Liver (tissue), 9 donors: ENCODE measurements around the gene TMEM101. TPM values are rescaled to one million over a fixed set of nuclear protein-coding genes. Genes with fewer than 3 reads are reported as not detected.

Experiments used
- DNase-seq: peaks from one replicate; pipeline ENCODE4 v3.0.0-alpha.2; 2017; ENCODE audit warnings: low spot score
- H3K27ac ChIP-seq, 2 donors: one replicate each; pipeline ENCODE4 v1.7.0; 2013; ENCODE audit warnings: inconsistent platforms in 2 of 2, low read length in 2 of 2, control low read depth in 1 of 2, low read depth in 1 of 2, mild to moderate bottlenecking in 1 of 2
- H3K27me3 ChIP-seq, 4 donors: one replicate each; pipeline versions ENCODE4 v1.6.1 to v1.7.0; 2013; ENCODE audit warnings: low read length in 3 of 4, inconsistent platforms in 1 of 4, mild to moderate bottlenecking in 1 of 4, moderate library complexity in 1 of 4; ENCODE audit not compliant: control insufficient read depth in 4 of 4, insufficient read depth in 4 of 4
- H3K36me3 ChIP-seq, 4 donors: one replicate each; pipeline versions ENCODE4 v1.6.1 to v1.7.0; 2013; ENCODE audit warnings: low read length in 3 of 4, mild to moderate bottlenecking in 3 of 4, low read depth in 1 of 4, moderate library complexity in 1 of 4; ENCODE audit not compliant: control insufficient read depth in 4 of 4, insufficient read depth in 3 of 4
- H3K4me1 ChIP-seq, 4 donors: one replicate each; pipeline versions ENCODE4 v1.6.1 to v1.7.0; 2013; ENCODE audit warnings: low read length in 3 of 4, mild to moderate bottlenecking in 3 of 4, moderate library complexity in 1 of 4; ENCODE audit not compliant: control insufficient read depth in 4 of 4, insufficient read depth in 4 of 4
- H3K4me3 ChIP-seq, 3 donors: one replicate each; pipeline versions ENCODE4 v1.6.1 to v1.7.0; 2013; ENCODE audit warnings: low read length in 3 of 3, control low read depth in 1 of 3, low read depth in 1 of 3, mild to moderate bottlenecking in 1 of 3
- H3K9ac ChIP-seq, 2 donors: one replicate each; pipeline ENCODE4 v1.7.0; 2013; ENCODE audit warnings: low read length in 2 of 2, mild to moderate bottlenecking in 2 of 2, moderate library complexity in 2 of 2, control low read depth in 1 of 2, low read depth in 1 of 2
- H3K9me3 ChIP-seq, 4 donors: one replicate each; pipeline versions ENCODE4 v1.6.1 to v1.7.0; 2013; ENCODE audit warnings: low read length in 3 of 4; ENCODE audit not compliant: control insufficient read depth in 4 of 4
- FOXA1 ChIP-seq: IDR thresholded peaks from 2 replicates; pipeline ENCODE4 v1.6.1; 2016; ENCODE audit warnings: antibody characterized with exemption
- HNF4A ChIP-seq, 2 donors: conservative IDR thresholded peaks; 2 replicates each; pipeline ENCODE4 v1.6.1; 2016; ENCODE audit warnings: antibody characterized with exemption in 2 of 2, mild to moderate bottlenecking in 2 of 2
- HNF4G ChIP-seq: IDR thresholded peaks from 2 replicates; pipeline ENCODE4 v1.6.1; 2016; ENCODE audit warnings: antibody characterized with exemption
- JUND ChIP-seq, 2 donors: IDR thresholded peaks; 2 replicates each; pipeline ENCODE4 v1.6.1; 2016; ENCODE audit warnings: antibody characterized with exemption in 2 of 2
- NR2F2 ChIP-seq: IDR thresholded peaks from 2 replicates; pipeline ENCODE4 v1.6.1; 2016; ENCODE audit warnings: antibody characterized with exemption
- RAD21 ChIP-seq, 2 donors: IDR thresholded peaks; 2 replicates each; pipeline ENCODE4 v1.6.1; 2016; ENCODE audit warnings: antibody characterized with exemption in 2 of 2, mild to moderate bottlenecking in 2 of 2
- RXRA ChIP-seq, 2 donors: IDR thresholded peaks; 2 replicates each; pipeline ENCODE4 v1.6.1; 2017 to 2018; ENCODE audit warnings: antibody characterized with exemption in 2 of 2, mild to moderate bottlenecking in 1 of 2
- SP1 ChIP-seq: IDR thresholded peaks from 2 replicates; pipeline ENCODE4 v1.6.1; 2018; ENCODE audit warnings: antibody characterized with exemption, mild to moderate bottlenecking
- YY1 ChIP-seq: IDR thresholded peaks from 2 replicates; pipeline ENCODE4 v1.6.1; 2016; ENCODE audit warnings: antibody characterized with exemption, mild to moderate bottlenecking
- WGBS: extraction: QIAGEN DNeasy Blood & Tissue Kit; methylation state at CpG from one replicate; pipeline ENCODE4 v1.1.7; 2013; 5-methylcytosine and 5-hydroxymethylcytosine counted together
- polyA plus RNA-seq, 2 donors: library from polyadenylated mRNA; stranded (reverse) in 1 of 2; unstranded in 1 of 2; fragments of 200-250 nt in 1 of 2; fragments of >200 nt in 1 of 2; fragmentation: Nextera tagmentation in 1 of 2; extraction: Ambion mirVana in 1 of 2; gene quantifications; one replicate each; pipeline versions ENCODE4 v1.2.1 to v1.2.3, GENCODE V29; 2013 to 2015
- total RNA-seq, 2 donors: library from RNA; depleted of rRNA; stranded (reverse); fragments of >200 nt; gene quantifications; one replicate each; pipeline ENCODE4 v1.2.3, GENCODE V29; 2014
- TF ChIP-seq, protein P1 (sequence below): IDR thresholded peaks from 2 replicates; pipeline ENCODE4 v1.6.1; 2016; ENCODE audit warnings: antibody characterized with exemption
- TF ChIP-seq, protein P2 (sequence below): IDR thresholded peaks from 2 replicates; pipeline ENCODE4 v1.6.1; 2016; ENCODE audit warnings: antibody characterized with exemption, mild to moderate bottlenecking
- TF ChIP-seq, protein P3 (sequence below): fragments of 150-350 bp; IDR thresholded peaks from 2 replicates; pipeline ENCODE4 v1.5.1; 2017; ENCODE audit warnings: improper control_type of control experiment, low read depth, low read length; ENCODE audit not compliant: missing input control
- TF ChIP-seq, protein P4 (sequence below): IDR thresholded peaks from 2 replicates; pipeline ENCODE4 v1.6.1; 2016; ENCODE audit warnings: antibody characterized with exemption
- donor health status: healthy.
- donor health status: healthy.
- donor health status: healthy.
- donor health status: healthy.
- donor health status: healthy.

Gene TMEM101
- total and polyA plus RNA-seq, 4 donors = 12.0 to 25.7 (median 21.4) TPM

DNA sequence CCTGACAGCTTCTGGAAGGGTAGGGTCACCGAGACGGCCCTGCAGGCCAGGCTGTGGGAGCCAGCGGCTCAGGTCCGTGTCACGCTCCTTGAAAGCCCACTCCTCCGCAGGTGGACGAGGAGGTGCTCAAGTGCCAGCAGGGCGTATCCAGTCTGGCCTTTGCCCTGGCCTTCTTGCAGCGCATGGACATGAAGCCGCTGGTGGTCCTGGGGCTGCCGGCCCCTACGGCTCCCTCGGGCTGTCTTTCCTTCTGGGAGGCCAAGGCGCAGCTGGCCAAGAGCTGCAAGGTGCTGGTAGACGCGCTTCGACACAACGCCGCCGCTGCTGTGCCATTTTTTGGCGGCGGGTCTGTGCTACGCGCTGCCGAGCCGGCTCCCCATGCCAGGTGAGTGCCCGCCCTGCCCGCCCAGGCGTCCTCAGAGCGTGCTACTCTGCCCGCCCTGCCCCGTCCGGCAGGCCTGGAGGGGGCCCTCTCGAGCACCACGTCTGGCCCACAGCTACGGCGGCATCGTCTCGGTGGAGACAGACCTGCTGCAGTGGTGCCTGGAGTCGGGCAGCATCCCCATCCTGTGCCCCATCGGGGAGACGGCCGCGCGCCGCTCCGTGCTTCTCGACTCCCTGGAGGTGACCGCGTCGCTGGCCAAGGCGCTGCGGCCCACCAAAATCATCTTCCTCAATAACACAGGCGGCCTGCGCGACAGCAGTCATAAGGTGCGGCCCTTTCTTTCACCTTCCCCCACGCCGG lies 9.1 kb downstream of the TMEM101 start:
- peak overlapping the region; percentile 94 to 98 for H3K27ac ChIP-seq
- H3K36me3 ChIP-seq = peaks cover 4 to 17% (median 13%) of the 10 kb centered on the region in 4 donors
- H3K27me3 ChIP-seq = no peaks in the 10 kb centered on the region
- H3K9me3 ChIP-seq = no peaks in the 10 kb centered on the region
- DNase-seq = no peak
- H3K9ac ChIP-seq = peak overlapping the region in 1 of 2 donors; percentile 68
- H3K4me1 ChIP-seq = peaks cover 21 to 79% (median 58%) of the 10 kb centered on the region in 4 donors
- H3K4me3 ChIP-seq = peak overlapping the region; percentile 78 to 90 (median 81)
- 1% methylated on average over 59 of the region's 59 CpGs for WGBS
- TF ChIP-seq HNF4A (conservative IDR thresholded peaks at IDR 0.05) (peak in 1 of 2 donors; percentile 2), SP1 (no peak)

DNA sequence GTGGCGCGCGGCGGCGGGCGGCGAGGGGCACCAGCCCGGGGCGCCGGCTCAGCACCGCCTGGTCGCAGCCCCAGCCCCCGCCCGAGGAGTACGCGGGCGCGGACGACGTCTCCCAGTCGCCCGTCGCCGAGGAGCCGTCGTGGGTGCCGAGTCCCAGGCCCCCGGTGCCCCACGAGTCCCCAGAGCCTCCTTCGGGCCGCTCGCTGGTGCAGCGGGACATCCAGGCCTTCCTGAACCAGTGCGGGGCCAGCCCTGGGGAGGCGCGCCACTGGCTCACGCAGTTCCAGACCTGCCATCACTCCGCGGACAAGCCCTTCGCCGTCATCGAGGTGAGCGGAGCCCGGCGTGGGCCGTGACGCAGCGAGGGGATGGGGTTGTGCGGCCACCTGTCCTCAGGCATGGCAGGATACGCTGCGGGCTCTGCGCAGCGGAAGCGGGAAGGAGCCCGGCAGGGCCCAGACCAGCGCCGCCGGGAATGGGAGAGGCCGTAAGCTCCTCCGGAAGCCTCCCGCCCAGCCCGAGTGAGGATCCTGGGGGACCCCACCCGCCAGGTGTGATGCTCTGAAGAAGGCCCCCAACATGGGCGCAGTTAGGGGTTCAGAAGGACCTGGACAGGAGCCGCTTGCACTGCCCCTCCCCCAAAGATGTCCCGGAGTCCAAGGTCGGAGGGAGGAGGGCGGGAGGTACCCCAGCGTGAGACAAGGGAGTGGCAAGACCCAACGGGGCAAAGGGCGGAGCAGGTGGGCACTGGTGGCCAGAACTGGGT lies 9.8 kb downstream of the TMEM101 start:
- Histone ChIP-seq H3K9ac (peak overlapping the region in 1 of 2 donors; percentile 68), H3K4me1 (peaks cover 22 to 86% (median 58%) of the 10 kb centered on the region in 4 donors), H3K27ac (peak overlapping the region; percentile 94 to 98), H3K4me3 (peak overlapping the region; percentile 78 to 90 (median 81)), H3K9me3 (no peaks in the 10 kb centered on the region), H3K36me3 (peaks cover 4 to 17% (median 13%) of the 10 kb centered on the region in 4 donors), H3K27me3 (no peaks in the 10 kb centered on the region)
- peak; percentile 10 for TF ChIP-seq YY1
- TF ChIP-seq, protein P1, sequence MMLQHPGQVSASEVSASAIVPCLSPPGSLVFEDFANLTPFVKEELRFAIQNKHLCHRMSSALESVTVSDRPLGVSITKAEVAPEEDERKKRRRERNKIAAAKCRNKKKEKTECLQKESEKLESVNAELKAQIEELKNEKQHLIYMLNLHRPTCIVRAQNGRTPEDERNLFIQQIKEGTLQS = no peak
- TF ChIP-seq NR2F2 = no peak
- TF ChIP-seq HNF4A (conservative IDR thresholded peaks at IDR 0.05) = peak; percentile 87 to 92
- TF ChIP-seq HNF4G = peak; percentile 57
- peak; percentile 63 for TF ChIP-seq SP1
- peak; percentile 51 to 63 for TF ChIP-seq RXRA (IDR thresholded peaks at IDR 0.05)
- TF ChIP-seq, protein P2, sequence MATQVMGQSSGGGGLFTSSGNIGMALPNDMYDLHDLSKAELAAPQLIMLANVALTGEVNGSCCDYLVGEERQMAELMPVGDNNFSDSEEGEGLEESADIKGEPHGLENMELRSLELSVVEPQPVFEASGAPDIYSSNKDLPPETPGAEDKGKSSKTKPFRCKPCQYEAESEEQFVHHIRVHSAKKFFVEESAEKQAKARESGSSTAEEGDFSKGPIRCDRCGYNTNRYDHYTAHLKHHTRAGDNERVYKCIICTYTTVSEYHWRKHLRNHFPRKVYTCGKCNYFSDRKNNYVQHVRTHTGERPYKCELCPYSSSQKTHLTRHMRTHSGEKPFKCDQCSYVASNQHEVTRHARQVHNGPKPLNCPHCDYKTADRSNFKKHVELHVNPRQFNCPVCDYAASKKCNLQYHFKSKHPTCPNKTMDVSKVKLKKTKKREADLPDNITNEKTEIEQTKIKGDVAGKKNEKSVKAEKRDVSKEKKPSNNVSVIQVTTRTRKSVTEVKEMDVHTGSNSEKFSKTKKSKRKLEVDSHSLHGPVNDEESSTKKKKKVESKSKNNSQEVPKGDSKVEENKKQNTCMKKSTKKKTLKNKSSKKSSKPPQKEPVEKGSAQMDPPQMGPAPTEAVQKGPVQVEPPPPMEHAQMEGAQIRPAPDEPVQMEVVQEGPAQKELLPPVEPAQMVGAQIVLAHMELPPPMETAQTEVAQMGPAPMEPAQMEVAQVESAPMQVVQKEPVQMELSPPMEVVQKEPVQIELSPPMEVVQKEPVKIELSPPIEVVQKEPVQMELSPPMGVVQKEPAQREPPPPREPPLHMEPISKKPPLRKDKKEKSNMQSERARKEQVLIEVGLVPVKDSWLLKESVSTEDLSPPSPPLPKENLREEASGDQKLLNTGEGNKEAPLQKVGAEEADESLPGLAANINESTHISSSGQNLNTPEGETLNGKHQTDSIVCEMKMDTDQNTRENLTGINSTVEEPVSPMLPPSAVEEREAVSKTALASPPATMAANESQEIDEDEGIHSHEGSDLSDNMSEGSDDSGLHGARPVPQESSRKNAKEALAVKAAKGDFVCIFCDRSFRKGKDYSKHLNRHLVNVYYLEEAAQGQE = no peak
- 2% methylated on average over 71 of the region's 71 CpGs for WGBS
- DNase-seq = no peak

DNA sequence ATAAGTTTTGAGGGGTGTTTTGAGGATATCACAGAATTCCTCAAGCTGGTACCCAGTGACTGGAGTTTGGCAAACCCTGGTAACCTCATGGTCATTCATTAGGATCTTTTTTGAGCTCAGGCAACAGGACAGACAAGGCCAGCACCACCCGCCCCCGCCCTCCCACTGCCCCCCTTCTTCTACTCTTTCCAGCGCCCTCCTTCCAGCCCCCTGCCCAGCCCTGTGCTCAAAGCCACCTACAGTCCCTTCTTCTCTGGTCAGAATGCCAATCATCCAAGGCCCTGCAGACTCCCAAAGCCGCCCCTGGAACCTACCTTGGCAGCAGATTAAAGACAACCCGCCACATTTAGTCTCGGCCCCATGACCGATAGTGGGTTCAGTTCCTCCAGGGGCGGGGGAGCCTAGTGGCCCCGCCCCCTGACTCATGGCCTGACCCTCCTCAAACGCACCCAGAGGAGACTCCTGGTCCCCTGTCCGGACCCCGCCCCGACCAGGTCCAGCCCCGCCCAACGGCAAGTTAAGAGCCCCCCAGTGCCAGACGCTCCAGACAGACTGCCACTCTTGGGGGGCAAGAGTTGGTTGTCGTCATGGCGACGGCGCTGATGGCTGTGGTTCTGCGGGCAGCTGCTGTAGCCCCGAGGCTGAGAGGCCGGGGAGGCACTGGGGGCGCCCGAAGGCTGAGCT lies 10.5 kb downstream of the TMEM101 start, which contains the start of gene NAGS:
TSS of gene NAGS (plus strand) at position 546 of the 684 bp plus-strand sequence. CDS start at position 588, 42 bp downstream.
- H3K27ac ChIP-seq = peak within 1 kb of the TSS; percentile 94 to 98
- 4% methylated on average over 25 of the region's 25 CpGs for WGBS
- H3K27me3 ChIP-seq = no peaks in the 10 kb centered on the region
- H3K4me3 ChIP-seq = peak within 1 kb of the TSS; percentile 78 to 90 (median 81)
- no peaks in the 10 kb centered on the region for H3K9me3 ChIP-seq
- peaks cover 4 to 14% (median 12%) of the 10 kb centered on the region in 4 donors for H3K36me3 ChIP-seq
- peaks cover 23 to 86% (median 56%) of the 10 kb centered on the region in 4 donors for H3K4me1 ChIP-seq
- peak within 1 kb of the TSS in 1 of 2 donors; percentile 68 for H3K9ac ChIP-seq
- peak; percentile 65 for DNase-seq
- TF ChIP-seq RAD21 (IDR thresholded peaks at IDR 0.05) (no peak), JUND (IDR thresholded peaks at IDR 0.05) (peak in 1 of 2 donors; percentile 51), HNF4G (peak; percentile 21), YY1 (peak; percentile 48), HNF4A (conservative IDR thresholded peaks at IDR 0.05) (peak; percentile 63 to 83), FOXA1 (no peak)
- TF ChIP-seq, protein P3, sequence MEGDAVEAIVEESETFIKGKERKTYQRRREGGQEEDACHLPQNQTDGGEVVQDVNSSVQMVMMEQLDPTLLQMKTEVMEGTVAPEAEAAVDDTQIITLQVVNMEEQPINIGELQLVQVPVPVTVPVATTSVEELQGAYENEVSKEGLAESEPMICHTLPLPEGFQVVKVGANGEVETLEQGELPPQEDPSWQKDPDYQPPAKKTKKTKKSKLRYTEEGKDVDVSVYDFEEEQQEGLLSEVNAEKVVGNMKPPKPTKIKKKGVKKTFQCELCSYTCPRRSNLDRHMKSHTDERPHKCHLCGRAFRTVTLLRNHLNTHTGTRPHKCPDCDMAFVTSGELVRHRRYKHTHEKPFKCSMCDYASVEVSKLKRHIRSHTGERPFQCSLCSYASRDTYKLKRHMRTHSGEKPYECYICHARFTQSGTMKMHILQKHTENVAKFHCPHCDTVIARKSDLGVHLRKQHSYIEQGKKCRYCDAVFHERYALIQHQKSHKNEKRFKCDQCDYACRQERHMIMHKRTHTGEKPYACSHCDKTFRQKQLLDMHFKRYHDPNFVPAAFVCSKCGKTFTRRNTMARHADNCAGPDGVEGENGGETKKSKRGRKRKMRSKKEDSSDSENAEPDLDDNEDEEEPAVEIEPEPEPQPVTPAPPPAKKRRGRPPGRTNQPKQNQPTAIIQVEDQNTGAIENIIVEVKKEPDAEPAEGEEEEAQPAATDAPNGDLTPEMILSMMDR = no peak
- TF ChIP-seq, protein P4, sequence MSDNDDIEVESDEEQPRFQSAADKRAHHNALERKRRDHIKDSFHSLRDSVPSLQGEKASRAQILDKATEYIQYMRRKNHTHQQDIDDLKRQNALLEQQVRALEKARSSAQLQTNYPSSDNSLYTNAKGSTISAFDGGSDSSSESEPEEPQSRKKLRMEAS = no peak
- TF ChIP-seq, protein P2 = peak; percentile 40
